Fibroblast of the conjunctiva (primary cell): Measurements from ENCODE around the gene EYS.

Experiments
- DNase-seq: peaks from one replicate; pipeline ENCODE4 v3.0.0-alpha.2; 2010; ENCODE audit warnings: low read depth

Gene EYS

DNA sequence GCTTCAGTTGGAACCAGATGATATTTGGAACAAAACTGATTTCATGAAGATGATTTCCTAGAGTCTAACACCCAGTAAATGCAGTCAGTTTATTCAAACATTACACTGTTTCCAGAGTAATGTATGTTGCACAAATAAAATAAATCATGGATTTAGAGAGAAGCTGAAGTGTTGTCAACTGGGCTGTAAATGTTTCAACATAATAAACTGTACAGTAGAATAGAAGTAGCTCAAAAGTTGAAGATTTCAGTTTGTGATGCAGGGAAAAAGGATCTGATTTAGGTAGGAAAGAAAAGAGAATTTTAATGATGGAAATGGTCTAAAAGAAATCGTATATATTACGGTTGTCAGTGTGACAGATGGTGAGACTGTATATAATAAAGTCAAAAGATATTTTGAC, 985.2 kb downstream of the EYS start:
- no peak for DNase-seq

DNA sequence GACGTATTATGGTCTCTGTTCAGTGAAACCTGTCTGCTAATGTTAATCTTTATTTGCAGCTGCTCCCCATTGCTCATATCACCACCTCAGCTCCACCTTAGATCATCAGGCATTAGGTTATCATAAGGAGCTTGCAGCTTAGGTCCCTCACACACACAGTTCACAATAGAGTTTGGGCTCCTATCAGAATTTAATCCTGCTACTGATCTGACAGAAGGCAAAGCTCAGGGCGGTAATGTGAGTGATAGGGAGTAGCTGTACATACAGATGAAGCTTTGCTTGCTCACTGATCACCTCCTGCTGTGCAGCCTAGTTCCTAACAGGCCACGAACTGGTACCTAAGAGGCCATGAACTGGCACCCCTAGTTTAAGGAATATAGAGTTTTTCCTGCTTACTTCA, 989.7 kb downstream of the EYS start:
- DNase-seq: no peak

DNA sequence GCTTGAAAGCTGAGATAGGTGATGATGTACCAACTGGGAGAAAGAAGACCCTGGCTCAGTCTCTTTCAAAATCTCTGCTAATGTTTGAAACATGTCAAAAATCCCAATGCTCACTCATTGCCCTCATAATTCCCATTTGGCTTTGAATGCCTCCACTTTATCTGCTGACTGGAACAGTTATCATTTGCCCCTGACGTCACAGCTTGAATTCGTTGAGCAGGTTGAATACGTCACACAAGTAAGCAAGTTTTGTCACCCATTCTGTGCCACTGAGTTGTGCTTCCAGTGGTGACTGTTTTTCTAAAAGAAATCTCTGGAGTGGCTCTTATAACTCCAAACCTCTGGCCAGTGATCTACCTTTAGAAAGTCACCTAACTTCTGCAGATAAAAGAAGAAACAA, 991.4 kb downstream of the EYS start:
- no peak for DNase-seq

DNA sequence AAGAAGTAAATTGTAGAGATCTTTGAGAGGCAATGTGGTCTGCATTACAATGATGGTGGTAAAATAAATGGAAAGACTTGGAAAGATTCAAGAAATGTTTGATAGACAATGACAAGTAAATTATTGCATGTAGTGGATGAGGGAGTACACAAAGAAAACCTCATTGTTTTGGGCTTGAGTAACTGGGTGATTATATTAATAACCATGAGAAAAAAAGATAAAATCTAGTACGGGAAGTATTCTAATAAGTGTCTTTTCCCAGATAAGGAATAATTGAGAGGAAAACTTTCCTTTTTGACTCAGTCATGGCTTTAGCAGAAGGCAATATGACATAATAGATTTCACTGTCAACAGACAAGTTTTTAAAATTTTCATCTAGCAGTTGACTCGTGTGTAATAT, 993.0 kb downstream of the EYS start:
- no peak for DNase-seq

DNA sequence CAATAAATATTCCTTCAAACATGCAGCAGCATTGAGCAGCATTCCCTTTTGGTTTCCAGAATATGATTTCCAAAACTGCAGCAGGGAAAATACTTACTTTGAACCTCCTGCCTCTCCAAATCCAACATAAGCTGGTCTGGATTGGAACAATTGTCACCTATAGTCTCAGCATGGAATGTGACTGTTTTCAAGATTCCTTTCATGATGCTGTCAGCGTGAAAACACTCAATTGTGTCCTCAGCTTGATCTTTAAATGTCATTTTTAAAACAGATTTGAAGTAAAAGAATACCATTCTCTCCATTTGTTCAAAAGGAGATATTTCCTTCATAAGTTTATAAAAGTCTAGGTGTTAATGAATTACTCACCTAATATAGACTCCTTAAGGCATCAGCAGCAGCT, 993.9 kb downstream of the EYS start:
- no peak for DNase-seq

DNA sequence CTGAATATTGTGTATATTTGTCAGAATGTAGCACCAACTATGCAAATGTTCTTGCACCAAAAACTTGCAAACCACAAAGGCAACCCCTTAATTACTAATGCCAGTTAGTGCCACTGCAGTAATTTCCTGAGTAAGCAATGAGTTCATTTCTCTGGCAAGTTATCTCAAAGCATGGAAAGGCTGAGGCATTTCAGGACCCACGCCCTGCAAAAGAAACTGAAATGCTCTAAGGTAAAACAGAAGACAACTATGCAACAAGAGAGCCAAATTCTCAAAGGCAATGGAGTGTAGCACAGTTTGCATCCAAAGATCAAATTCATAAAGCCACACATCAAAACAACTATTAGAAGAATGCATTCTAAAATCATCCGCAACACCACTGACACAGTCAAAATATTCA, 994.4 kb downstream of the EYS start:
- no peak for DNase-seq

DNA sequence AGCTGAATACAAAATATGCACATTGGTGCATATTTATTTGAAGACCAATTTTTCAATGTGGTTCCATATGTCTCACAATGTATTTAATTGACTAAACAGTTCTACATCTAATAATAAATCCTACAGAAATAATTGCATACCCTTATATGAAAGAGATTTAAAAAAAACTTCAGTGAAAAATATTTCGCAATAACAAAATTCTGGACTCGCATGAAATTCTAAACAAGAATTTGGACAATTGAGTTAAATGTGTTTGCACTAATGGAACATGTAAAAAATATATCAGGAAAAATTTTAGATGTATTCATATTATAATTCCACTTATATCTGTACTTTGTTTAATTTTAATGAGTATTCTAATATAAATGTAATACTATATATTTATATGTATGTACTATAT, 1003.1 kb downstream of the EYS start:
- no peak for DNase-seq

DNA sequence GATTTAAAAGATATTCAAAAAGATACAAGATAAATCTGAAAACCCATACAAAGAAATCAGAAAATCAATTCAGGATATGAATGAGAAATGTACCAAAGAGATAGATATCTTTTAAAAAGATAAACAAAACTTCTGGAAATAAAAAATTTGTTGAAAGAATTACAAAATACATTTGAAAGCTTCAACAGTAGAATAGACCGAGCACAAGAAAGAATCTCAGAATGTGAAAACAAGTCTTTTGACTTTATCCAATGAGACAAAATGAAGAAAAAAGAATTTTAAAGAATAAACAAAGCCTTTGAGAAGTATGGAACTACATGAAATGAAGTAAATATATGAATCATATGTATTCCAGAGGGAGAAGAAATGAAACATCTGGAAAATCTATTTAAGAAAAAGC, 1011.0 kb downstream of the EYS start:
- no peak for DNase-seq

DNA sequence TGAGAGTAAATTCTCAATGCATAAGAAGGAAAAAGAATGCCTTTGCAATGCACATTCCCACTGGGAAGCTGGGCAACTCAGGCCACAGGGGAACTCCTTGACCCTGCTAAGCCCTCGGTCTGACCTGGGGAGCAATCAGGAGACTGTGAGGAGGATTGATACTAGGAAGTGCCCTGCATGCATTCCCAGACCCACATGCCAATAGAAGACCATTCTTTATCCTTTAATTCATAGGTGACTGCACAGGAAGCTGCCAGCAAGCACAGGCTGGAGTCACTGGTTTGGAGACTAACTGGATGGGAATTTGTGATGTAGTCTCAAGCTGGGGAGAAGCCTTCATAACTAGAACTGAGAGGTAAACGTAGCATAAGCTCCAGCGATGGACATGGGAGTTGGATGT, 1012.7 kb downstream of the EYS start:
- DNase-seq: no peak

DNA sequence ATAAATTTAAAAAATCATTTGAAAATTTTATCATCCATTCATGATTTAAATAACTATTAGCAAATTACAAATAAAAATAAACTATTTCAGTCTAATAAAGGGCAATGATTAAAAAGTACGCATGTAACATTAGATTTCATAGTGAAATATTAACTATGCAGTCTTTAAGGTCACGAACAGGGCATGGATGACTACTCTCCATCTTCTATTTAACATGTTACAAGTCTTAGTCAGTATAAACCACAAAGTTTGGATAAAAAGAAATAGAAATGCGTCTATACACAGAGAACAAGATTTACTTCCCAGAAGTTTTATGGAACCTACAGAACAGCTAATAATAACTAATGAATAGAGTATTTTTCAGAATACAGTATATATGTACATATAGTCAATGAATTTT, 1016.0 kb downstream of the EYS start:
- no peak for DNase-seq

DNA sequence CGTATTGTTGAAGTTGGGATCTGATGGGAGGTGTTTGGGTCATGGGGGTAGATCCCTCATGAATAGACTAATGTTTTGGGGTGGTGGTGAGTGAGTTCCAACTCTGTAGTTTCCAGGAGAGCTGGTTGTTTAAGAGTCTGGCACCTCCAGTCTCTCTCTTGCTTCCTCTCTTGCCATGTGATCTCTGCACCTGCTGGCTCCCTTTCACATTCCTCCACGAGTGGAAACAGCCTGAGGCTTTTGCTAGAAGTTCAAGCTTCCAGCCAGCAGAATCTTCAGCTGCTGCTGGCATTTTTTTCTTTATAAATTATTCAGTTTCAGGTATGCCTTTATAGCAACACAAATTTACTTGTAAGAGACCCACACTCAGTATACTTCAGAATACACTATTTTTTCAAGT, 1021.6 kb downstream of the EYS start:
- no peak for DNase-seq

DNA sequence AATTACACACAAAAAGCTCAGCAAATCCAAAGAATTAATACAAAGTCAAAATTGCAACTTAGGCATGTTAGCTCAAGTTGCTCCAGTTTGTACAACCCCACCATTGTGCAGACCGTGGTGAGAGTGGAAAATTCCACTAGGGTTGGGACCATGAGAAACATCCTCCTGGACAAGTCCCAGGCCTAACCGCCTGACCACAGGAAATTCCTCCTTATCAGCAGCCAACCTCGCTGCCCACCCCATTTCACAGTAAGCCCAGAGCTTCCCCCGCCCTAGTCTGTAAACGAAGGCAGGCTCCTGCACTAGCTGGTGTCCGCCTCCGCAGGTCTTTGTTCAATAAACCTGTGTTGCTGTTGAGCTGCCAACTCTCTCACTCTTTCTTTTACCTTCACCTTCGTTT, 1023.3 kb downstream of the EYS start:
- no peak for DNase-seq

DNA sequence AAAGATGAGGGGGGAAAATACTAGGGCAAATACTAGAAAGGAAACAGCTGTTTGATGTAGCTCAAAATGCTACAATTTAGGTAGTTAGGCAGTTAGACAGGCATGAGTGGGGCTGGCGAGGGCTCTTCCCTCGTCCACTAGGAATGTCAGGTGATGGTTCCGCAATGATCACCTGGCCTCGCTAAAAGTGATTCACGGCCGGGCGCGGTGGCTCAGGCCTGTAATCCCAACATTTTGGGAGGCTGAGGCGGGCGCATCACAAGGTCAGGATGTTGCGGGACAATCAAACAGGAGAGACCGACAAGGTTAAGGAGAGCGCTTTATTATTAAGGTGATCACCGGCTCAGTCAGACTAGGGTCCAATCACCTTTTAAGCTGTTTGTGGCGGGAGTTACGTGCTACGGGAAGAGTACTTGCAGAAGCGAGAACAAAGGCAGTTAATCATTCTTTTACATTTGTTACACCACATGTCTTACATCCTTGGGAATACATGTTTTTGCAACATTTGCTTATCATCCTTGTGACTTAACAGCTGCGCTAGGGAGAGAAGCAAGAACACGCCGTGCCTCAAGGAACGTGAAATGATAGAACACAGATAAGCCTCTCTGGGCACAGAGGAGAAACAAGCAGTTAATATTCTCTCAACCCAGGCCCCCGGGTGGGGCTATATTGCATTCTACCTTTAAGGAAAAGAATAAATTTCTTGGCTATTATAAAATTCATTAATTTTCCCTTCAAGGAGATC, 1025.4 kb downstream of the EYS start:
- DNase-seq: no peak

DNA sequence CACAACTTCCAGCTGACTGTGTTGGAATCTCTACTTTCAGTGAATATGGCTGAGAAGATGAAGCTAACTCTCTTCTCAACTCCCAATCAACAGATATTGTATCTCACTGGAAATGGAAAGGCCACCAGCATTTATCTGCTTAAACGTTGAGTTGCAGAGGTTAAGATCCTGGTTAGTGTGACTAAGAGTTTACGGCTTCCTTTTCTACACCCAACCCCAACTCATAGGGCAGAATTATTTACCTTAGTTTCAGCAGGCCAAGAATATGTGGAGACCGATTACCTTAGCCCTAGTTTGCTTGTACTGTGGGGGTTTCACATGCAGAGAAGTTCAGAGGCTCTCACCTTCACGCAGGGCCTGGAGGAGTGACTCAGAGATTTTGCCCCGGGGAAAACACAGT, 1026.6 kb downstream of the EYS start:
- no peak for DNase-seq

DNA sequence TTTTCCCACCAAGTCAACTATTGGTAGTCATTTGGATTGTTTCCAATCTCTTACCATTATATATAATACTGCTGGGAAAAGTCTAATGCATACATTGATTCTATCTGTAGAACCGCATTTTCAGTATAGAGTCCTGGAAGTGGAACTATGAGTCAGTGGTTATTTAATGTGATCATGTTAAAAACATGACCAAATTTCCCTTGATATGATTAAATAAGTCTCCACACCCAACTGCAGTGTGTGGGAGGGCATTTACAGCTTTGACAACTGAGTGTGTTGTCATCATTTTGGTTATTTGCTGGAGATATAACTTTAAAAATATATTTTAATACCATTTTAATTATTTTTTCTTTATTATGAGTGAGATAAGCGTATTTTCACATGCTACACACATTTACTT, 1027.6 kb downstream of the EYS start:
- DNase-seq: no peak

DNA sequence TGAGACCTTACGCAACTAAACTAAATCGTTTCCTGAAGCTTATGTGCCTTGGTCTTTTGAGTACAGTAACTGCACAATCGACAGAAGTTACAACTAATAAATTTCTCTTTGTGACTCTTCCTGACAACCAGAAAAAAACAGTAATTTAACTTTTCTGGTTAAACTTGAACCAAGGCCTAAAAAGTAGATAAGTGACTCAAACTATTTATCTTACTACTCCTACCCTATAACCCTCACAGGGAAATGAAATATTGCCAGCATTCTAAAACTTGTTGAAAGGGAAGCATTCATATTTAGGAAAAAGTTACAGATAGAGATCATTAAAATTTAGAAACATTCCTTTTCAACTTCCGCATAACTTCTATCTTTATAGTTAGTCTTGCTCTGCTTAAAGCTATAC, 1034.4 kb downstream of the EYS start:
- DNase-seq: no peak

DNA sequence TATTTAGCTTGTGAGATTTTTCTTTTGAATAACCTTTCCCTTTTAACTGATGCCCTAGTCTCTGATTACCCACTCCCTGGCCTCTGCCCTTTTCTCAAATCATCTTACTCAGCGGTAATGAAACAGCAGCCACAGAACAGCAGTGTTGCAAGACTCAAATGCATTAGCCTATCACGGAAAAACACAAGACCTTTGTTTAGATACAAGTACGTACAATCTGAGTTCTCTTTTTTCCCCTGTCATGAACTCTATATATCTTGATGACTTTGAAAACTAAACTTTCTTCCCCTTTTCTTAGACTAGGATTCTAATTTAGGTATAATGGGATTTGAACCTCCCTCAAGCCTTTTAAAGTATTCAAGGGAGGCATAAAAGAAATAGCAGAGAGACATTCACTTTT, 1034.9 kb downstream of the EYS start:
- no peak for DNase-seq

DNA sequence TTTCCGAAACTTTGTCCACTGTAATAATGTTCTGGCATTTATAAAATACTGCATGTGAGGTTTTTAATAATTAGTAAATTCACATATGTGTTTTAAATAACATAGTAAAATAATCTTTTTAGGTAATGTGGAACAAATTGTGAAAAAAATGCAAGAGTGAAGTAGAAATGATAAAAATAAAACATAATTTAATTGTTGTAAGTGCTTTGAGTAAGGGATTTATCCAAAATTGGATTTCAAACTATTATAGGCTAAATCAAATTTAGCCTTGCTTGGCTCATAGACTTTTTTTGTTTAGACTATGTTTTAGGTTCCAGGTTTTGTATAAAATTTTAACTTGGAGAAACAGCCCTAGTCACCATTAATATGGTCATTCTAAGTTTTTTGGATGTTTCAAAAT, 1041.9 kb downstream of the EYS start:
- no peak for DNase-seq

DNA sequence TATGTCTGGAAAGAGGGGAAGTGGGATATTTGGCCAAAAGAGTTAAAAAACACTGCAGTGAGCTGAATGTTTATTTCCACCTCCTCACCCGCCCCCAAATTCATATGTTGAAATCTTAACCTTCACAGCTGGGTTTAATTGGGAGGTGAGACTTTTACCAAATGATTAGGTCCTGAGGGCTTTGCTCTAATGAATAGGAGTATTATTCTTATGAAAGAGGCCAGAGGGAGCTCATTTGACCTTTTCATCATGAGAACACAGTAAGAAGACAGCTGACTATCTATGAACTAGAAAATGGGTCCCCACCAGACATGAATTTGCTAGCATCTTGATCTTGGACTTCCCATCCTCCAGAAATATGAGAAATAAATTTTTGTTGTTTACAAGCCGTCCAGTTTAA, 1042.5 kb downstream of the EYS start:
- DNase-seq: no peak

DNA sequence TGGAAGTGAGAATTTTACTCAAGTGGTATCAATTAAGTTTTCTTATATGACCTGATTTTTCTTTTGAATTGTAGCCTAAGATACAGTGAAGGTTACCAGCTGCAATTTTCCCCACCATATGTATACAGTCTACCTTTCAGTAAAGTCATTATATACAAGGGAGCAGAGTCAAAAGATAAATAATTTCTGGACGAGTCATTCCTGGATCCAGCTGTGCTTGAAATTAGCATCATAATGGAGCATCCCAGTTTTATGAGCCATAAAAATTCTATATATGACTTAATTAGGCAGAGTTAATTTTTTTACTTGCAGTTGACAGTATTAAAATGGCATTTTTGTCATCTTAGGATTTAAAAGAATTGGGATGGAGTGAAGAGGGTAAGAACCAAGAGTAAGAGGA, 1063.0 kb downstream of the EYS start:
- no peak for DNase-seq

DNA sequence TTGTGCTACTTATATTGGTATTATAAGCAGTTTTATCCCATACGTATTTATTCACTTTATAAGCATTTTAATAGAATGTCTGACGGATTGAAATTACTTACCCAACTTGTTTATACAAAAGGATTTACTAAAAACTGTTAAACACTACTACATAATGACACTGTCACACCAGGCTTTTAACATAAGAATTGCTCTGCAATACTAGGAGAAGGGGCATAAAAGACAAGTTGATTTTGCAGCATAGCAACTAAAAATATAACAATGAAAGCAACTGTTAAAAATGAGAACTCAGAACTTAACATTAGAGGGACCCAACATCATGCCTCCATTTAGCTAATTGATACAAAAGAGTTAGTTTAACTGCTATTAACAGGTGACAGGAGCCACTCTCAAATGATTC, 1076.1 kb downstream of the EYS start:
- DNase-seq: no peak

DNA sequence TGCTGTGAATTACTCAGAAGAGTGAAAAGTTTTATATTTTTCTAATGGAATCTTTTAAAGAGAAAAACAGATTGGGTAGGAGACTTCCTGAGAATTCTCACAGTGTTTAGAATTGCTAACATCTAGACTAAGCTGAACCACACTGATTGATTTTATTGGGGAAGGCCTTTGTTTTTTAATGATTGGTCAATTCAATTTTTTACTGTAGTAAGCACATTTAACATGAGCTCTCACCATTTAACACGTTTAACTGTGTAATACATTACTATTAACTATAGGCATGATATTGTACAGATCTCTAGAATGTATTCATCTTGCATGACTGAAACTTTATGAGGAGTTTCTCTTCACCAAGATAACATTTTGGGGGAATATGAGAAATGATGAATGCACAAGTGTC, 1084.1 kb downstream of the EYS start:
- no peak for DNase-seq

DNA sequence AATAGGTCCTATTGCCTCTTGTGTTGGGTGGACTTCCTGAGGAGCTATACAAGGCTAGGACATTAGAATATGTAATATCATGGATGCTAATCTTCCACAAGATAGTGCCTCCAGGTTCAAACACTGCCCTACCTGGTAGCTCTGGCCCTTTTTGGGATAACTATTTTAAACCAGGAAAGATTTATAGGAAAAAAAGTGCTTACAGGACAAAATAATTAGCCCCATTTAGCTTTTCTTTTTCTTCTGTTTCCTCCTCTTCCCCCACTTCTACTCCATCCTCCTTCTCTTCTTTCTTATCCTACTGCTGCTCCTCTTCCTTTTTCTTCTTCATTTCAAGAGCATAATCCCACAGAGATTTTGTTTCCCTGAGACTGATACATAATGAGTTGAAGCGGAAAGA, 1104.0 kb downstream of the EYS start:
- no peak for DNase-seq

DNA sequence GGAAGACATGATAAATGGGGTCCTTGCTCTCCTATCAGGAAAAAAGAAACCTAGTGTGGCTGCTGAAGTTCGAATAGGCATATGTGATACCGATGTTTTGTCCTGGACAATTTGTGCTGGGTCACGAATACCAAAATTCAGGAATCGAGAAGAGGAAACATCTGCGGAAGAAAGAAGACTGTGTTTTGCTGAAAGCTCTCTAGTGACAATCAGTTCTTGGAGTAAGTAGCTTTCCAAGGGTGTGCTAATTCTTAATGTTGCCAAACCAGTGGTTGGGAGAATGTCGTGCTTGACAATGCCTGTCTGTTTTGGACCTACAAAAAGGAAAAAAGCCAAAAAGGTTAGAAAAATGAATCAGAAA, 1115.4 kb downstream of the EYS start:
- no peak for DNase-seq
